AG04450 (cell line): ENCODE measurements around the gene LARGE1. TPM values are rescaled to one million over a fixed set of nuclear protein-coding genes. Genes with fewer than 3 reads are reported as not detected.

Source experiments
- CTCF ChIA-PET: fragments of 300-600, 350-600 bp; formaldehyde crosslinking; extraction: SDS; loops from one replicate; lab custom pipeline; 2022; ENCODE audit warnings: antibody characterized with exemption, inconsistent platforms; lab: Charles Lee
- POLR2A ChIA-PET: fragments of 350-600 bp; formaldehyde crosslinking; extraction: SDS; loops from one replicate; lab custom pipeline; 2021; ENCODE audit warnings: antibody characterized with exemption, inconsistent platforms; lab: Yijun Ruan, JAX
- DNase-seq: peaks from one replicate; pipeline ENCODE4 v3.0.0-alpha.2; 2011; ENCODE audit warnings: low read depth, low spot score
- H3K27ac ChIP-seq: one replicate; pipeline ENCODE4 v1.5.1; 2012; ENCODE audit warnings: low read depth, low read length, control low read depth
- H3K27me3 ChIP-seq: one replicate; pipeline ENCODE4 v1.6.0; 2012; ENCODE audit warnings: low read length; ENCODE audit not compliant: control insufficient read depth, insufficient read depth
- H3K4me3 ChIP-seq: 2 replicates; pipeline ENCODE4 v1.5.1; 2011; ENCODE audit warnings: mild to moderate bottlenecking, low read depth, low read length, control low read depth
- H3K9me3 ChIP-seq: 2 replicates; pipeline ENCODE4 v1.5.1; 2012; ENCODE audit warnings: low read length; ENCODE audit not compliant: control insufficient read depth, insufficient read depth
- polyA plus RNA-seq: library from polyadenylated mRNA; depleted of rRNA; stranded (reverse); fragments of >200 nt; gene quantifications from 2 replicates; pipeline ENCODE4 v1.2.3, GENCODE V29; 2011
- TF ChIP-seq, protein P1 (sequence below): IDR thresholded peaks from 2 replicates; pipeline ENCODE4 v1.5.1; 2011; ENCODE audit warnings: low read depth, low read length, control low read depth, inconsistent platforms

LARGE1 gene
- polyA plus RNA-seq, 1 experiment, result 8.4 TPM

DNA sequence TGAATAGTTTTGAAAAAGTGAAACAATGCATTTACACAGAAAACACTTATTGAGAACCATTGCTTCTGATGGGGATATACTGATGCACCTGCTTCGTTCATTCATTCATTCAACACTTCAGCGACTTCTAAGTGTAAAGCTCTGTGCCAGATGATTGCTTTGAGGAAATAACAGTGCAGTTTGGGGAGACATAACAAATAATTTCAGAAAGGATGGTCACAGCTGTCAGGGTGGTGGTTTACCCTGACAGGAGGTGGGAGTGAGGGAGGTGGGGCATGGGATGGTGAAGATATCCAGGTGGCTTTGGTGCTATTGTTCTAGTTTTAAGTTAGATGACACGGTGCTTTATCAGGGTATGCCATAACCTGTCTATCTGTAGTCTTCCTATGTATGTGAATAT, 344.1 kb downstream of the LARGE1 start:
- H3K27me3 ChIP-seq, result no peaks in the 10 kb centered on the region
- H3K9me3 ChIP-seq, result no peaks in the 10 kb centered on the region
- H3K27ac ChIP-seq, result no peak overlapping the region
- no peak for DNase-seq
- POLR2A ChIA-PET, result no interaction called here
- TF ChIP-seq, protein P1, sequence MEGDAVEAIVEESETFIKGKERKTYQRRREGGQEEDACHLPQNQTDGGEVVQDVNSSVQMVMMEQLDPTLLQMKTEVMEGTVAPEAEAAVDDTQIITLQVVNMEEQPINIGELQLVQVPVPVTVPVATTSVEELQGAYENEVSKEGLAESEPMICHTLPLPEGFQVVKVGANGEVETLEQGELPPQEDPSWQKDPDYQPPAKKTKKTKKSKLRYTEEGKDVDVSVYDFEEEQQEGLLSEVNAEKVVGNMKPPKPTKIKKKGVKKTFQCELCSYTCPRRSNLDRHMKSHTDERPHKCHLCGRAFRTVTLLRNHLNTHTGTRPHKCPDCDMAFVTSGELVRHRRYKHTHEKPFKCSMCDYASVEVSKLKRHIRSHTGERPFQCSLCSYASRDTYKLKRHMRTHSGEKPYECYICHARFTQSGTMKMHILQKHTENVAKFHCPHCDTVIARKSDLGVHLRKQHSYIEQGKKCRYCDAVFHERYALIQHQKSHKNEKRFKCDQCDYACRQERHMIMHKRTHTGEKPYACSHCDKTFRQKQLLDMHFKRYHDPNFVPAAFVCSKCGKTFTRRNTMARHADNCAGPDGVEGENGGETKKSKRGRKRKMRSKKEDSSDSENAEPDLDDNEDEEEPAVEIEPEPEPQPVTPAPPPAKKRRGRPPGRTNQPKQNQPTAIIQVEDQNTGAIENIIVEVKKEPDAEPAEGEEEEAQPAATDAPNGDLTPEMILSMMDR, result no peak
- CTCF ChIA-PET, result interaction anchor here (0.6 kb wide), 1 partner anchor 275 kb away, joined by 3 read pairs; no protein-coding TSS in a partner anchor
- no peak overlapping the region for H3K4me3 ChIP-seq

DNA sequence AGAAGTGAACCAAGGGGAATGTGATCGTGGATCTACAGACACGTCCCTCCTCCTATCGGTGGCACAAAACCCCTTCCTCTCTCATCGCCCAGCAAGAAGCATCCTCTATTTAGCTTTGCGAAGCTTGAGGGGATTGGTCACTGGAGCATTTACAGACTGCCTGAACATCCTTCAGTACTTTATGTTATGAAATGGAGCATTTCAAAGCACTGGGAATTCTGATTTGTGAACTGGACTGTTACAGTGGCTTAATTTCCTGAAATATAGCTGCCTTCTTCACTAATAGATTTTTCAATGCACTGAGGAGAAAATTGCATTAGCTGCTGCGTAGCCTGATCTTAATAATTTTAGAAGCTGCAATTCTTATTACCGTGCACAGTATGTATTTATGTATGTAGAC, 344.5 kb downstream of the LARGE1 start:
- CTCF ChIA-PET, result interaction anchor here (1.3 kb wide), 1 partner anchor 275 kb away, joined by 3 read pairs; no protein-coding TSS in a partner anchor
- Histone ChIP-seq H3K27ac (no peak overlapping the region), H3K4me3 (no peak overlapping the region), H3K27me3 (no peaks in the 10 kb centered on the region), H3K9me3 (no peaks in the 10 kb centered on the region)
- no peak for DNase-seq
- TF ChIP-seq, protein P1, result no peak
- POLR2A ChIA-PET, result no interaction called here

DNA sequence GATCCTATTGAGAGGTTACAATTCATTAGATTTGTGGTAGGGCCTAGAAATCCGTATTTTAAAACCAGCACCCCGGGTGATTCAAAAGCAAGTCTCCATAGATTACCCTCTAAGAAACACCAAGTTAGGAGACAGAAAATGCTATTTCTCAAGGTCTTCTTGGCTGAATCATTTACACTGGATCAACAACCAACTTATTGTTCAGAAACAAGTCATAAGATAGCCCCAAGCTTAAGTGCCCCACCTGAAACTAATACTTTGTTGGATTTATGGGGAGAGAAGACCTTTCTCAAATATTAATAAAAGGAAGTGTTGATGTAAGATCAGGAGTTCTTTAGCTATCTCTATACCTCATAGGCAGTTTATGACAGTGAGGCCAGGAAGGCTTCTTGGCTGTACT, 345.2 kb downstream of the LARGE1 start:
- H3K9me3 ChIP-seq, result no peaks in the 10 kb centered on the region
- TF ChIP-seq, protein P1, result no peak
- DNase-seq, result no peak
- CTCF ChIA-PET, result interaction anchor here (1.0 to 1.3 kb wide), 2 partner anchors 272 to 275 kb away, joined by 3 read pairs; no protein-coding TSS in a partner anchor
- no peak overlapping the region for H3K4me3 ChIP-seq
- no peaks in the 10 kb centered on the region for H3K27me3 ChIP-seq
- H3K27ac ChIP-seq, result no peak overlapping the region
- POLR2A ChIA-PET, result no interaction called here

DNA sequence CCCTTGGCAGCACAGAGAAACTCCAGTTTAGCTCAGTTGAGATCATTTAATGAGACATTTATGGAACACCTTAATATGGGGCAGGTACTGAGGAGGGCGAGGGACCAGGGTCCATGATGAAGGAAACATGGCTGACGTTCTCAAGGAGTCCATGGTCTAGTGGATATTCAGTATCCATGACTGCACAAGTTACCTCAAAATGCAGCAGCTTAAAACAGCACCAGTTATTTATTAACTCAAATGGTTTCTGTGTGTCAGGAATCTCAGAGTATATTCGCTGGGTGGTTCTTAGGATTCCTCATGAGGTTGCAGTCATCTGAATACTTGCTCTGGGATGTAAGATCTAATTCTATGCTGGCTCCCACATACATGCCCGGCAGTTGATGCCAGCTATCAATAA, 346.8 kb downstream of the LARGE1 start:
- Histone ChIP-seq H3K27me3 (no peaks in the 10 kb centered on the region), H3K4me3 (no peak overlapping the region), H3K9me3 (no peaks in the 10 kb centered on the region), H3K27ac (no peak overlapping the region)
- no peak for DNase-seq
- CTCF ChIA-PET, result interaction anchor here (0.9 kb wide), 1 partner anchor 54 kb away, joined by 5 read pairs; no protein-coding TSS in a partner anchor
- POLR2A ChIA-PET, result no interaction called here
- TF ChIP-seq, protein P1, result no peak

DNA sequence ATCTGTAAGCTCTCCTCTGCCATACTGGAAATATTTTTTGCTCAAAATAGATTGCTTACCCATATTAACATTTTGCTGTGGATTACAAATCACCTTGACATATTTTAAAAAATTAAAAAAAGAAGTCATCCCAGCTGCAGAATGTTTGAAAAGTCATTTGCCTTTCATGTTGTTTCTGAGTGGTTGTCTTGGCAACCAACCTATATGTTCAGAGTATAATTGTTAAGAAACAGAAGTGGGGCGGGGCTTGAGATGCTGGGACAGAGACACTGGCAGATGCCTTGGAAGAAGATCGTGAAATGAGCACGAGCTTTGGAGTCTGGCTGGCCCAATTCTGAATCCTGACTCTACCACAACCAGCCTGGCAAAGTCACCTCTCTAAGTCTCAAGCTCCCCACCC, 348.2 kb downstream of the LARGE1 start:
- POLR2A ChIA-PET, result no interaction called here
- CTCF ChIA-PET, result no interaction called here
- DNase-seq, result no peak

More for the DNA sequence above, 348.2 kb downstream of the LARGE1 start:
- TF ChIP-seq, protein P1, result no peak
- Histone ChIP-seq H3K4me3 (no peak overlapping the region), H3K27ac (no peak overlapping the region), H3K9me3 (no peaks in the 10 kb centered on the region), H3K27me3 (no peaks in the 10 kb centered on the region)
